Right renal pelvis (tissue), 4 donors: ENCODE data around the gene MICALL2. TPM values are rescaled to one million over a fixed set of nuclear protein-coding genes. Genes with fewer than 3 reads are reported as not detected.

ENCODE experiments used
- DNase-seq, 4 donors: peaks; one replicate each; pipeline ENCODE4 v3.0.0-alpha.2; 2013; ENCODE audit warnings: low read depth in 4 of 4, low spot score in 3 of 4, missing footprints in 1 of 4
- polyA plus RNA-seq, 4 donors: library from polyadenylated mRNA; unstranded; fragments of 120-200 nt; gene quantifications; one replicate each; pipeline ENCODE4 v1.2.1, GENCODE V29; 2013; ENCODE audit not compliant: insufficient read length in 4 of 4

MICALL2 gene
- polyA plus RNA-seq, 4 donors: 7.6 to 11.1 (median 8.6) TPM

GRCh38 chr7:1401011-1401410, 58.3 kb downstream of the MICALL2 start:
- no peak for DNase-seq

GRCh38 chr7:1400371-1400770, 58.9 kb downstream of the MICALL2 start:
- DNase-seq: no peak

GRCh38 chr7:1397491-1398327, 61.6 kb downstream of the MICALL2 start:
- DNase-seq: no peak

GRCh38 chr7:1396195-1396594, 63.1 kb downstream of the MICALL2 start:
- DNase-seq: no peak

- no peak for DNase-seq
Observed at GRCh38 chr7:1395211-1396070, 63.8 kb downstream of the MICALL2 start.

- no peak for DNase-seq
Observed at GRCh38 chr7:1394371-1394770, 64.9 kb downstream of the MICALL2 start.

GRCh38 chr7:1393421-1393820, 65.8 kb downstream of the MICALL2 start:
- DNase-seq: no peak

GRCh38 chr7:1392556-1392955, 66.7 kb downstream of the MICALL2 start:
- no peak for DNase-seq

- DNase-seq: no peak
Observed at GRCh38 chr7:1391449-1391848, 67.8 kb downstream of the MICALL2 start.

- no peak for DNase-seq
Observed at GRCh38 chr7:1388703-1389335, 70.5 kb downstream of the MICALL2 start.

GRCh38 chr7:1388021-1388702, 71.1 kb downstream of the MICALL2 start:
- no peak for DNase-seq

- DNase-seq: no peak
Observed at GRCh38 chr7:1387261-1387660, 72.0 kb downstream of the MICALL2 start.

GRCh38 chr7:1386623-1387220, 72.5 kb downstream of the MICALL2 start:
- DNase-seq: no peak

- DNase-seq: no peak
Observed at GRCh38 chr7:1385809-1386622, 73.3 kb downstream of the MICALL2 start.

GRCh38 chr7:1385086-1385808, 74.0 kb downstream of the MICALL2 start:
- no peak for DNase-seq
